ENCODE measurements around the gene METRNL.

The METRNL gene

GRCh38 chr17:83126275-83126811, 46.9 kb downstream of the METRNL start:
- no peak for TF ChIP-seq CTCF (IDR thresholded peaks at IDR 0.05)
- Histone ChIP-seq H3K27me3 (no peaks in the 10 kb centered on the region), H3K36me3 (no peaks in the 10 kb centered on the region), H3K4me3 (no peak overlapping the region), H3K4me1 (no peaks in the 10 kb centered on the region), H3K27ac (no peak overlapping the region), H3K9me3 (no peaks in the 10 kb centered on the region)
- intact Hi-C loops (cut with DNase I; ENCODE audit: low total_unique reads), result no loop called here
- DNase-seq, result peak in 1 of 2 donors; percentile 59

- Histone ChIP-seq H3K9me3 (no peaks in the 10 kb centered on the region), H3K4me1 (no peaks in the 10 kb centered on the region), H3K27ac (no peak overlapping the region), H3K27me3 (no peaks in the 10 kb centered on the region), H3K36me3 (no peaks in the 10 kb centered on the region), H3K4me3 (no peak overlapping the region)
- intact Hi-C loops (cut with DNase I; ENCODE audit: low total_unique reads), result no loop called here
- DNase-seq, result peak in 1 of 2 donors; percentile 60
- TF ChIP-seq CTCF (IDR thresholded peaks at IDR 0.05), result no peak
These were observed 48.2 kb downstream of the METRNL start for GRCh38 chr17:83127431-83128160.

- no peaks in the 10 kb centered on the region for H3K4me1 ChIP-seq
- no peaks in the 10 kb centered on the region for H3K36me3 ChIP-seq
- no peak overlapping the region for H3K27ac ChIP-seq
- H3K27me3 ChIP-seq, result no peaks in the 10 kb centered on the region
- no peak overlapping the region for H3K4me3 ChIP-seq
- DNase-seq, result peak in 1 of 2 donors; percentile 62
- no peaks in the 10 kb centered on the region for H3K9me3 ChIP-seq
- no peak for TF ChIP-seq CTCF (IDR thresholded peaks at IDR 0.05)
- intact Hi-C loops (cut with DNase I; ENCODE audit: low total_unique reads), result no loop called here
These were observed 49.2 kb downstream of the METRNL start for GRCh38 chr17:83128306-83129240.

GRCh38 chr17:83129676-83130075, 50.3 kb downstream of the METRNL start:
- Histone ChIP-seq H3K36me3 (no peaks in the 10 kb centered on the region), H3K4me3 (no peak overlapping the region), H3K9me3 (no peaks in the 10 kb centered on the region), H3K27ac (no peak overlapping the region), H3K27me3 (no peaks in the 10 kb centered on the region), H3K4me1 (no peaks in the 10 kb centered on the region)
- TF ChIP-seq CTCF (IDR thresholded peaks at IDR 0.05), result no peak
- intact Hi-C loops (cut with DNase I; ENCODE audit: low total_unique reads), result no loop called here
- peak in 1 of 2 donors; percentile 31 for DNase-seq

GRCh38 chr17:83131401-83132011, 52.1 kb downstream of the METRNL start:
- DNase-seq, result peak in 1 of 2 donors; percentile 40
- TF ChIP-seq CTCF (IDR thresholded peaks at IDR 0.05), result no peak
- Histone ChIP-seq H3K4me1 (no peaks in the 10 kb centered on the region), H3K4me3 (no peak overlapping the region), H3K36me3 (no peaks in the 10 kb centered on the region), H3K27me3 (no peaks in the 10 kb centered on the region), H3K9me3 (no peaks in the 10 kb centered on the region), H3K27ac (no peak overlapping the region)
- intact Hi-C loops (cut with DNase I; ENCODE audit: low total_unique reads), result no loop called here

All from tibial artery (tissue), 4 donors.